Epithelial cell of proximal tubule (primary cell): ENCODE measurements around the gene FAM153A. TPM values are rescaled to one million over a fixed set of nuclear protein-coding genes. Genes with fewer than 3 reads are reported as not detected.
"Not testable (repeated sequence)": the region's sequence is repeated elsewhere in the genome, so short reads cannot be mapped to it uniquely, and the experiment has no call there.

Source experiments
- DNase-seq: peaks from one replicate; pipeline ENCODE4 v3.0.0-alpha.2; 2011; ENCODE audit warnings: low read depth
- H3K4me3 ChIP-seq: 2 replicates; pipeline ENCODE4 v1.5.1; 2011; ENCODE audit warnings: low read depth, mild to moderate bottlenecking, low read length
- total RNA-seq: library from RNA; depleted of rRNA; stranded (reverse); fragments of >200 nt; gene quantifications from 2 replicates; pipeline ENCODE4 v1.2.3, GENCODE V29; 2015

Gene FAM153A
- total RNA-seq, 1 donor from 2014 or later: 0.12 TPM

GRCh38 chr5:177763737-177764508 is 18.8 kb downstream of the FAM153A start:
- not testable (repeated sequence) for DNase-seq, H3K4me3 ChIP-seq

DNA sequence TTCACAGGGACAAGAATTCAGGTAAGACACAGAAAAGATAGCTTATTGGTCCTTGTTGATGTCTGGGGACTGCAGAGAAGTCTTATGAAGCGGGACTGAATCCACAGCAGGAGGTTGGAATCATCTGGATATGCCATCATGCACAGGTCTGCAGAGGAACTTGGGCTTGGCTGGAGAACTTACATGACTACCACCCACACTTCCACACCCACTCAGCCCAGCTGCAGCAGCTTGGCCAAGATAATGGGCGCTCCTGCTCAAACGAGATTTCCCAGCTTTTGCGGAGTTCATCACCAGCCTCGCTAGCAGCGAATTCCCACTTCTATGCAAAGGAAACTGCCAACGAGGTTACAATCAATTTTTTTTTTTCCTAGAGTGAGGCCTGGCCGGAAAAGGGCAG is 21.7 kb downstream of the FAM153A start:
- DNase-seq, H3K4me3 ChIP-seq: not testable (repeated sequence)

- not testable (repeated sequence) for H3K4me3 ChIP-seq, DNase-seq
These were observed 35.3 kb downstream of the FAM153A start for GRCh38 chr5:177747354-177747753.

DNA sequence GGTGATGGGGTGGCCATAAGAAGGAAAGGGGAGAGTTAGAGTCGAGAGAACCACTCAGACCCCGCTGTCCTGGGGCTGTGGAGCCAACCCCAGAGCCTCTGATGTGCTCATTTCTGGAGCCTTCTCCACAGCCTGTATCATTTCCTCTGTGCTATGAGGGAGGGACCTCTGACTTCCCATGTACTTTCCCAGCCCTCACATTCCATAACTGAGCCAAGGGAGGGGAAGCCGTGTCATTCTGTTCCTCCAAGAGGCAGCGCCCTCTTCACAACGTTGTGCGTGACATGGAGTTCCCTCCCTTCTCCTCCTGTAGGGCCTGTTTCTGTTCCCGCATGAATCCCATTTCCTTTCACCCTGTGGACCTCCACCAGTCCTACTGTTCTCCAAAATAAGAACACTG is 57.8 kb downstream of the FAM153A start:
- H3K4me3 ChIP-seq, DNase-seq: not testable (repeated sequence)

GRCh38 chr5:177723831-177724485 is 58.7 kb downstream of the FAM153A start:
- DNase-seq: not testable (repeated sequence)

DNA sequence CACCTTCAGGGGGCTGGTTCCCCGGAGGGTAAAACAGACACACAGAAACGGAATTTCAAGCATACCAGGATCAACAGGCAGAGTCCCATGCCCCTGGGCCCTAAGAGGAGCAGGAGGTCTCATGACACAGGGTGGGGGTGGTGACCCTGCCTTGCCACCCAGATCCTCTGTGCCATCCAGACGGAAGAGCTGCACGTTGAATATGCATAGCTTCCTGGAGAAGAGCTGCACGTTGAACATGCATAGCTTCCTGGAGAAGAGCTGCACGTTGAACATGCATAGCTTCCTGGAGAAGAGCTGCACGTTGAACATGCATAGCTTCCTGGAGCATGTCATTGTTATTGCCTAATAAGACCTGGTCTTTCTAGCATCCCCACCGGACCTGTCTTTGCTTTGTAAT is 59.9 kb downstream of the FAM153A start:
- not testable (repeated sequence) for DNase-seq, H3K4me3 ChIP-seq

More at GRCh38 chr5:177723831-177724485, 58.7 kb downstream of the FAM153A start:
- H3K4me3 ChIP-seq: not testable (repeated sequence)

GRCh38 chr5:177719989-177720388 is 62.7 kb downstream of the FAM153A start:
- DNase-seq, H3K4me3 ChIP-seq: not testable (repeated sequence)

DNA sequence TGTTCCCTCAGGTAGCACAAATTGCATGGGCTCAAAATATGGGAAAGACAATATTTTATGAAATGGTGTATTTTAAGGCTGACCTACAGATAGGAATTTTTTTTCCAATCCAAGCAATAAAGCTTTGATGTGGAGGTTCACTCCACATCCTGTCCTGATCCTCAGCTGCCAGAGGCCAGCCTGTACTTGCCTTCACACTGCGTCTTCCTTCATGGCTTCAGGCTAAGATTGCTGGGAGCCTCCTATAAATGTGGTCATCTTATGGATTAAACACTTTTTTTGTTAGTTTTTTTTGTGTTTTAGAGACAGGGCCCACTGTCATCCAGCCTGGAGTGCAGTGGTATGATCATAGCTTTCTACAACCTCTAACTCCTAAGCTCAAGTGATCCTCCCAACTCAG is 67.3 kb downstream of the FAM153A start:
- DNase-seq, H3K4me3 ChIP-seq: not testable (repeated sequence)

GRCh38 chr5:177696100-177696499 is 86.6 kb downstream of the FAM153A start:
- not testable (repeated sequence) for H3K4me3 ChIP-seq, DNase-seq

DNA sequence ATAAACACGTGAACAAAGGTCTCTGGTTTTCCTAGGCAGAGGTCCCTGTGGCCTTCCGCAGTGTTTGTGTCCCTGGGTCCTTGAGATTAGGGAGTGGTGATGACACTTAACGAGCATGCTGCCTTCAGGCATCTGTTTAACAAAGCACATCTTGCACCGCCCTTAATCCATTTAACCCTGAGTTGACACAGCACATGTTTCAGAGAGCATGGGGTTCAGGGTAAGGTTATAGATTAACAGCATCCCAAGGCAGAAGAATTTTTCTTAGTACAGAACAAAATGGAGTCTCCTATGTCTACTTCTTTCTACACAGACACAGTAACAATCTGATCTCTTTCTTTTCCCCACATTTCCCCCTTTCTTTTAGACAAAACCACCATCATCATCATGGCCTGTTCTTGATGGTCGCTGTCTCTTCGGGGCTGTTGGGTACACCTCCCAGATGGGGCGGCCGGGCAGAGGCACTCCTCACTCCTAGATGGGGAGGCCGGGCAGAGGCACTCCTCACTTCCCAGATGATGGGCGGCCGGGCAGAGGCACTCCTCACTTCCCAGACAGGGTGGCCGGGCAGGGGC is 87.3 kb downstream of the FAM153A start:
- not testable (repeated sequence) for DNase-seq, H3K4me3 ChIP-seq

GRCh38 chr5:177694518-177694835 is 88.2 kb downstream of the FAM153A start:
- H3K4me3 ChIP-seq, DNase-seq: not testable (repeated sequence)

DNA sequence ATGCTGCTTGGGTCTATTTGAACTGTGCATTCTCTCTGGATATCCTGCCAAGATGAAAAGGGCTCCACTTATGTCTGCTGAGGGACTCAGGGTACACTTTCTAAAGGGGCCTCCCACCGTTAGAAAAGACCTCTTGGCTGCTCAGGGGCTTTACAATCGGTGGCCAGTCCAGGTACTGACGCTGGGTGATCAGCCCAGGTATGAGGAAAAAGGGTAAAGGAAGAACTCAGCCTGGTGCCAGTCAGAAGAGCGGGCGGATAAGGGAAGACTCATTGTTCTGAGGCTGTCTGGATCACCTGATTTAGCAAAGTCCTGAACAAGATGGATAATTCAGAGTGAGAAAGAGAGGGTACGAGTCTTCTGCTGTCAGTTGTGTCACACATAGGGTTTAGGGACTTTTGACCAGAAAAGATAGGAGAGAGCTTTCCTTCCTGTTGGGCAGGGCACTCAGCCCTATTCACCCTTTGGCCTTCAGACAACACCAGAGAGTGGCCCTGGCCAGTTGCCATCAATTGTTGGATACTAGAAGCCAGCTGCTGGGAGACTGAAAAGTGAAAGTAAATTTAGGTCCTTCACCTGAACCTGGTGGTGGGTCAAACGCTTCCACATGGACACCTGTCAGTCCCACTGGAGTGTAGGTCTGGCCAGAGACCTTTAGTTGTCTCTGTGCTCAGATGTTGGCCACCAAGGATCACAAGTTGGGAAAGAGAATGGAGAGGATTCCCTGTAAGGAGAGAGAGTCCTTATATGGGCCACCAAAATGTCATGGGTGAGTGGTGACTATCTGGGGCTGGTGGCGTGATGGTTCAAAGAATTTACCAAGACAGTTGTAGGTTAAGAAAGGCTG is 88.8 kb downstream of the FAM153A start:
- DNase-seq, H3K4me3 ChIP-seq: not testable (repeated sequence)

- H3K4me3 ChIP-seq, DNase-seq: not testable (repeated sequence)
These were observed 89.7 kb downstream of the FAM153A start for GRCh38 chr5:177692969-177693368.

GRCh38 chr5:177692507-177692906 is 90.2 kb downstream of the FAM153A start:
- DNase-seq, H3K4me3 ChIP-seq: not testable (repeated sequence)

GRCh38 chr5:177689011-177689610 is 93.6 kb downstream of the FAM153A start:
- DNase-seq, H3K4me3 ChIP-seq: not testable (repeated sequence)

DNA sequence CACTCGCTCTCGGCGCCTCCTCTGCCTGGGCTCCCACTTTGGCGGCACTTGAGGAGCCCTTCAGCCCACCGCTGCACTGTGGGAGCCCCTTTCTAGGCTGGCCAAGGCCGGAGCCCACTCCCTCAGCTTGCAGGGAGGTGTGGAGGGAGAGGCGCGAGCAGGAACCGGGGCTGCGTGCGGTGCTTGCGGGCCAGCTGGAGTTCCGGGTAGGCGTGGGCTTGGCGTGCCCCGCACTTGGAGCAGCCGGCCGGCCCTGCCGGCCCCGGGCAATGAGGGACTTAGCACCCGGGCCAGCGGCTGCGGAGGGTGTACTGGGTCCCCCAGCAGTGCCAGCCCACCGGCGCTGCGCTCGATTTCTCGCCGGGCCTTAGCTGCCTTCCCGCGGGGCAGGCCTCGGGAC is 94.6 kb downstream of the FAM153A start:
- DNase-seq: not testable (repeated sequence)

GRCh38 chr5:177681920-177682319 is 100.8 kb downstream of the FAM153A start:
- not testable (repeated sequence) for DNase-seq, H3K4me3 ChIP-seq

More for the DNA sequence above, 94.6 kb downstream of the FAM153A start:
- H3K4me3 ChIP-seq: not testable (repeated sequence)
